Skeletal muscle satellite cell (primary cell): Measurements from ENCODE around the gene DISP2. TPM values are rescaled to one million over a fixed set of nuclear protein-coding genes. Genes with fewer than 3 reads are reported as not detected.

Experiments used
- H3K27me3 ChIP-seq: 2 replicates; pipeline ENCODE4 v1.7.0; 2013; ENCODE audit warnings: low read length; ENCODE audit not compliant: control insufficient read depth, insufficient read depth
- H3K36me3 ChIP-seq: 2 replicates; pipeline ENCODE4 v1.7.0; 2013; ENCODE audit warnings: mild to moderate bottlenecking, control low read depth, low read length; ENCODE audit not compliant: insufficient read depth
- H3K4me1 ChIP-seq: 2 replicates; pipeline ENCODE4 v1.7.0; 2013; ENCODE audit warnings: low read length; ENCODE audit not compliant: control insufficient read depth, insufficient read depth
- H3K4me2 ChIP-seq: 2 replicates; pipeline ENCODE4 v1.7.0; 2013; ENCODE audit warnings: mild to moderate bottlenecking, low read length
- H3K4me3 ChIP-seq: 2 replicates; pipeline ENCODE4 v1.7.0; 2013; ENCODE audit warnings: low read length
- H3K9ac ChIP-seq: 2 replicates; pipeline ENCODE4 v1.7.0; 2013; ENCODE audit warnings: mild to moderate bottlenecking, low read depth, low read length, moderate library complexity
- H3K9me3 ChIP-seq: replicated peaks from 2 replicates; pipeline ENCODE4 v1.7.0; 2013; ENCODE audit warnings: mild to moderate bottlenecking, control low read depth, low read length
- total RNA-seq: library from RNA; depleted of rRNA; stranded (reverse); fragments of >200 nt; gene quantifications from 2 replicates; pipeline ENCODE4 v1.2.3, GENCODE V29; 2012; rRNA removed

Gene DISP2, protein sequence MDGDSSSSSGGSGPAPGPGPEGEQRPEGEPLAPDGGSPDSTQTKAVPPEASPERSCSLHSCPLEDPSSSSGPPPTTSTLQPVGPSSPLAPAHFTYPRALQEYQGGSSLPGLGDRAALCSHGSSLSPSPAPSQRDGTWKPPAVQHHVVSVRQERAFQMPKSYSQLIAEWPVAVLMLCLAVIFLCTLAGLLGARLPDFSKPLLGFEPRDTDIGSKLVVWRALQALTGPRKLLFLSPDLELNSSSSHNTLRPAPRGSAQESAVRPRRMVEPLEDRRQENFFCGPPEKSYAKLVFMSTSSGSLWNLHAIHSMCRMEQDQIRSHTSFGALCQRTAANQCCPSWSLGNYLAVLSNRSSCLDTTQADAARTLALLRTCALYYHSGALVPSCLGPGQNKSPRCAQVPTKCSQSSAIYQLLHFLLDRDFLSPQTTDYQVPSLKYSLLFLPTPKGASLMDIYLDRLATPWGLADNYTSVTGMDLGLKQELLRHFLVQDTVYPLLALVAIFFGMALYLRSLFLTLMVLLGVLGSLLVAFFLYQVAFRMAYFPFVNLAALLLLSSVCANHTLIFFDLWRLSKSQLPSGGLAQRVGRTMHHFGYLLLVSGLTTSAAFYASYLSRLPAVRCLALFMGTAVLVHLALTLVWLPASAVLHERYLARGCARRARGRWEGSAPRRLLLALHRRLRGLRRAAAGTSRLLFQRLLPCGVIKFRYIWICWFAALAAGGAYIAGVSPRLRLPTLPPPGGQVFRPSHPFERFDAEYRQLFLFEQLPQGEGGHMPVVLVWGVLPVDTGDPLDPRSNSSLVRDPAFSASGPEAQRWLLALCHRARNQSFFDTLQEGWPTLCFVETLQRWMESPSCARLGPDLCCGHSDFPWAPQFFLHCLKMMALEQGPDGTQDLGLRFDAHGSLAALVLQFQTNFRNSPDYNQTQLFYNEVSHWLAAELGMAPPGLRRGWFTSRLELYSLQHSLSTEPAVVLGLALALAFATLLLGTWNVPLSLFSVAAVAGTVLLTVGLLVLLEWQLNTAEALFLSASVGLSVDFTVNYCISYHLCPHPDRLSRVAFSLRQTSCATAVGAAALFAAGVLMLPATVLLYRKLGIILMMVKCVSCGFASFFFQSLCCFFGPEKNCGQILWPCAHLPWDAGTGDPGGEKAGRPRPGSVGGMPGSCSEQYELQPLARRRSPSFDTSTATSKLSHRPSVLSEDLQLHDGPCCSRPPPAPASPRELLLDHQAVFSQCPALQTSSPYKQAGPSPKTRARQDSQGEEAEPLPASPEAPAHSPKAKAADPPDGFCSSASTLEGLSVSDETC (N-terminal part only)
- total RNA-seq: under 0.01 TPM in 2 replicates

DNA sequence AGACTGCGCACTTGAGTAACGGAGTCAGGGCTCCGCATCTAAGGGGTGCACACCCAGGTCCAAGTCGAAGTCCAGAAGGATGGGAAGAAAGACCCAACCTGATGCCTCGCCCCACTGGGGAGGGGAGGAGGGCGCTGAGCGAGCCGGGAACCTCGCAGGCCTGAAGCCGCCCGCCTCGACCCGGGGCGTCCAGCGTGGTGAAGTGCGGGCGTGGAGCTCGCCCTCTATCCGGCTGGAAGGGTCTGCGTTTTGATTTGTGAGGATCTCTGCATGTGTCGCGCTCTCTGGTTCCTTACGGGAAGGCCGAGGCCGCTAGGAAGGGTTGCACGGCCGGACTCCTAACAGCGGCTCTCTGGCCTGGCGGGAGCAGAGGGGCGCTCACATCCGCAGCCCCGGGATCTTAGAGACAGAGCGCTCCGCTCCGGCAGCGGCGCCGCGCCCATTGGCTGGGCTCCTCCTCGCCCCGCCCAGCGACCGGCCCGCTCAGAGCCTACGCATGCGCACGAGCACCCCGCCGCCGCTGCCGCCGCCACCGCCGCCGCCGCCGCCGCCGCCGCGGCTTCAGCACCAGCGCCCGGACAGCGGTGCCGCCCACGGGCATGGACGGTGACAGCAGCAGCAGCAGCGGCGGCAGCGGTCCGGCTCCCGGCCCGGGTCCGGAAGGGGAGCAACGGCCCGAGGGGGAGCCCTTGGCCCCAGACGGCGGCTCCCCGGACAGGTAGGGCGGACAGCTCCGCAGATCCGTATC is at the start of gene DISP2:
Gene DISP2, plus strand, starts transcription at position 497 of the 748 bp plus-strand sequence. Its CDS starts 103 bp downstream, at position 600.
- H3K9me3 ChIP-seq: no peaks in the 10 kb centered on the region
- H3K36me3 ChIP-seq: no peaks in the 10 kb centered on the region
- H3K4me2 ChIP-seq: peak within 1 kb of the TSS; percentile 92
- no peak within 1 kb of the TSS for H3K9ac ChIP-seq
- H3K4me1 ChIP-seq: peaks cover 12% of the 10 kb centered on the region
- H3K4me3 ChIP-seq: peak within 1 kb of the TSS; percentile 68
- H3K27me3 ChIP-seq: peaks cover 50% of the 10 kb centered on the region

- no peak overlapping the region for H3K9ac ChIP-seq
- peaks cover 12% of the 10 kb centered on the region for H3K4me1 ChIP-seq
- H3K27me3 ChIP-seq: peaks cover 61% of the 10 kb centered on the region
- no peaks in the 10 kb centered on the region for H3K36me3 ChIP-seq
- no peak overlapping the region for H3K4me3 ChIP-seq
- H3K4me2 ChIP-seq: no peak overlapping the region
- H3K9me3 ChIP-seq: no peaks in the 10 kb centered on the region
Measured at GRCh38 chr15:40309344-40309862, 48.6 kb upstream of the DISP2 start.

DNA sequence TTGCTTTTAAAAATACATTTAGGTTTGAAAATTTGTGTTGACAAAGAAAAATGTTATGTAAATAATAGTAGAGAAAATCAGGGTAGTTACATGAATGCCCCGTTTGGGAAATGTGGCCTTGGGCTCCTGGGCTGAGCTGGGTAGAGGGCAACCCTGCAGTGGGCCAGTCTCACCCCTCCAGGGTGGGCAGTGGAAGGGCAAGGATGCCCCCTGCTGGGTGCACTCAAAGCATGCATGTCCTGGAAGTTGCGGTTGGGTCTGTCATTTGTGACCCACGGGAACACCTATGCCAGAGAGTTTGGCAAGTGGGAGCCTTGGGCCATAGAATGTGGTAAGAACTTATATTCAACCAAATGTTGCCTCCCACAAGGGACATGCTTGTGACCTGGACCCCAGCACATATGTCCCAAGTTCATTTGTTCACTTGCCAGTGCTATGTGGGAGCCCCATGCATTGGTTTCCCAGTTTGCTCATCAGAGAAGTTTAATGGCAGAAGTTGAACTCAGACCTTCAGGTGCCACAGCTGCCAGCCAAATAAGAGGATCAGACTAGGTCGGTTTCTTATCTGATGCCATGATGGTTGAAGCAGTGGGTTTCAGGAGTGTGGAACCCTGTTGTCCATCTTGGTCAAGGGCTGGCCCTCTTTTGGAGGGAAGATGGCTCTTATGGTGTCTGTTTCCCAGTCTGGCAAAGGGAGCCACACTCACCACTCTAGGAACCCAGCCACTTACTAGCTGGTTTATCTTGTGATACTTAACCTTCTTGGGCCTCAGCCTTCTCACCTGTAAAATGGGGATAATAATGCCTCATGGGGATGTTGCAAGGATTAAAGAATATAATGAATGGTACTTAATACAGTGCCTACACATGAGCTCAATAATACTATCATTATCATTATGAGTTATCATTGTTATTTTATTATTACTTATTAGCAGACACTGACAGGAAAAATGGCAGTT is 47.7 kb upstream of the DISP2 start:
- Histone ChIP-seq H3K27me3 (peaks cover 55% of the 10 kb centered on the region), H3K4me3 (no peak overlapping the region), H3K9me3 (no peaks in the 10 kb centered on the region), H3K4me2 (no peak overlapping the region), H3K36me3 (no peaks in the 10 kb centered on the region), H3K9ac (no peak overlapping the region), H3K4me1 (peaks cover 20% of the 10 kb centered on the region)

DNA sequence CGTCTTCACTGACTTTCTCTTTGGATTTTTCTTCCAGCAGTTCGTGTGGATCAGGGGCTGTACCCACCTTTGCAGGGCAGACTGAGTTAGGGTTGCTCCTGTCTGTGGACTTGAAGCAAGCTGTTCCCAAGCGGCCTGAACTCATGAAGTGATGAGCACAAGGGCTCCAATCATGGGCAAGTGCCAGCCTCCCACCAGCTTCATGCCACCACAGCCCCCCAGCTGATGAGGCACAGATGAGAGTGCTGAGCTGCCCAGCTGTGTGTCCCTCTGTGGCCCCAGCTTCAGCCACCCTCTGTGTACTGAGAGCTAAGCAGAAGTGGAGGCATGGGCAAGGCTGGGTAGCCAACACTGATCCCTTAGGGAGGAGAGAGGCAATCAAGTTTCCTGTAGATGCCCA is 47.0 kb upstream of the DISP2 start:
- Histone ChIP-seq H3K27me3 (peaks cover 47% of the 10 kb centered on the region), H3K36me3 (no peaks in the 10 kb centered on the region), H3K4me3 (no peak overlapping the region), H3K9me3 (no peaks in the 10 kb centered on the region), H3K9ac (no peak overlapping the region), H3K4me1 (peaks cover 26% of the 10 kb centered on the region), H3K4me2 (no peak overlapping the region)

DNA sequence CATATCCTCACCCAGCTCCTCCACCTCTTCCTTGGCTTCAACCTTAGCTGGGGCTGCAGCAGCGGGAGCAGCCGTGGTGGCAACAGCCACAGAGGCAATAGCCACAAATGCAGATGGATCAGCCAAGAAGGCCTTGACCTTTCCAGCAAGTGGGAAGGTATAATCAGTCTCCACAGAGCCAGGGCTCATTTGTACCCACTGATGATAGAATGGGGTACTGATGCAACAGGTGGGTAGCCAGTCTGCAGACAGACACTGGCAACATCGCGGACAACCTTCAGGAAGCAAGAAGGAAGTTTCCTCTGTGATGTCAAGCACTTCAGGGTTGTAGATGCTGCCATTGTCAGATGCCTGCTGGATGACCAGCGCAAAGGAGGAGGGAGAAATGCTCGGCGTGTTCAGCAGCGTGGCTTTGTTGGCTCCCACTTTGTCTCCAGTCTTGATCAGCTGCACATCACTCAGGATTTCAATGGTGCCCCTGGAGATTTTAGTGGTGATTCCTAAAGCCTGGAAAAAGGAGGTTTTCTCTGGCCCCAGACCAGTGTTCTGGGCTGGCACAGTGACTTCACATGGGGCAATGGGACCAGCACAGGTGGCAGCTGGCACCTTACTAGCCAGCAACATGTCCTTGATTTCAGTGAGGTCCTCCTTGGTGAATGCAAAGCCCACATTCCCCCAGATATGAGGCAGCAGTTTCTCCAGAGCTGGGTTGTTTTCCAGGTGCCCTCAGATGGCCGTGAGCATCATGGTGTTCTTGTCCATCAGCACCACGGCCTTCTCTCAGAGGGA is 45.5 kb upstream of the DISP2 start:
- peaks cover 26% of the 10 kb centered on the region for H3K4me1 ChIP-seq
- no peak overlapping the region for H3K9ac ChIP-seq
- H3K27me3 ChIP-seq: peaks cover 38% of the 10 kb centered on the region
- no peak overlapping the region for H3K4me2 ChIP-seq
- H3K4me3 ChIP-seq: no peak overlapping the region
- H3K9me3 ChIP-seq: no peaks in the 10 kb centered on the region
- H3K36me3 ChIP-seq: no peaks in the 10 kb centered on the region

- Histone ChIP-seq H3K9me3 (no peaks in the 10 kb centered on the region), H3K4me3 (no peak overlapping the region), H3K36me3 (no peaks in the 10 kb centered on the region), H3K27me3 (peaks cover 38% of the 10 kb centered on the region), H3K9ac (no peak overlapping the region), H3K4me1 (peaks cover 26% of the 10 kb centered on the region), H3K4me2 (peak overlapping the region; percentile 12)
Measured at GRCh38 chr15:40313531-40314398, 44.3 kb upstream of the DISP2 start.

DNA sequence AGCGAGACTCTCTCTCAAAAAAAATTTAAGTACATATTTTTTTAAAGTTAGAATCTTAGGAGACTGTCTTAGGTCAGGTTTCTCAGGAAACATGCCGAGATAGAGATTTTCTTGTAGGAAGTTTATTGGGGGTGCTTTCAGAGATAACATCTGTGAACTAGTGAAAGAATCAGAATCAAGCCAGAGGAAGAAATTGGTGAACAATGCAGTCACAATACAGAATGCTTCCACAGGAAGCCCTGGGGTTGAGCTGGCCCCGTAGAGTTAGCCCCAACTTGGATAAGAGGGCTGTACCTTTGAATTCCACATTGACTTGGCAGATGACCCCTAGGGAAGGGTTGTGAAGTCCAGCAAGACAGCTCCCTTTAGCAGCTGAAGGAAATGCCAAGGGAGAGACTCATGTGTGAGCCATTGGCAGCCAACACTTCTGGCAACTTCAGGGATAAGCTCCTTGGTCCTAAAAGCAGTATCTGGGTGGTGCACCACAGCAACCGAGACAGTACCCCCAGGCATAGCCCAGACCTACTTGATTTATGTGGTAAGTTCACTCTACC is 43.2 kb upstream of the DISP2 start:
- Histone ChIP-seq H3K4me3 (no peak overlapping the region), H3K4me2 (peak overlapping the region; percentile 26), H3K36me3 (no peaks in the 10 kb centered on the region), H3K9me3 (no peaks in the 10 kb centered on the region), H3K4me1 (peaks cover 26% of the 10 kb centered on the region), H3K9ac (no peak overlapping the region), H3K27me3 (peaks cover 36% of the 10 kb centered on the region)

DNA sequence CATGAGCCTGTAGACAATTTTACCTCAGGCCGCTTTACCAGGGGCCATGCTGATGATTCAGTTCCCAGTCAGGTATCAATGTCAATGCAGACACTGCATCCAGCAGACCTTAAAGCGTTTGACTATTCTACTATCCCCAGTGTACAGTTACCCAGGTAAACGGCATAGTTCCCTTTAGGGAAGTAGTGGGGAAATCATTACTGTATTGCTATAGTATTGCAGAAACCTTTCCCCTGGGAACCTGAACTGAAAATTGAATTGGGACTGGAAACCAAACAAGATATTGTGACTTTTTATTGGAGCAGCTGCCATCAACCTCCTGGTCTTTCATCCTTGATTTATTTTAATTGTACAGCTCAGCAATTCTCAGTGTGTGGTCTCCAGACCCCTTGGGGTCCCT is 41.1 kb upstream of the DISP2 start:
- Histone ChIP-seq H3K4me1 (peaks cover 26% of the 10 kb centered on the region), H3K9ac (no peak overlapping the region)

More for the DNA sequence above, 41.1 kb upstream of the DISP2 start:
- Histone ChIP-seq H3K4me2 (no peak overlapping the region), H3K9me3 (no peaks in the 10 kb centered on the region), H3K27me3 (peaks cover 18% of the 10 kb centered on the region), H3K4me3 (no peak overlapping the region), H3K36me3 (no peaks in the 10 kb centered on the region)
